ENCODE data around the gene QRSL1. TPM values are rescaled to one million over a fixed set of nuclear protein-coding genes. Genes with fewer than 3 reads are reported as not detected.

The QRSL1 gene
- total and polyA plus RNA-seq, 2 donors (not counting 3 experiments of a cell fraction or from before 2014, with no cell fraction given), result 4.3 to 11.3 TPM

- H3K27me3 ChIP-seq (ENCODE audit: control insufficient read depth in 2 of 2, insufficient read depth in 2 of 2, low read length in 2 of 2), result no peaks in the 10 kb centered on the region
- dilution Hi-C loops (cut with MboI; ENCODE audit: extremely low pct_ligation_motif_present, low sequenced_read_pairs), result no loop called here
- no peak overlapping the region for H3K27ac ChIP-seq (ENCODE audit: insufficient read depth, low read depth, low read length)
- no peaks in the 10 kb centered on the region for H3K36me3 ChIP-seq (ENCODE audit: control insufficient read depth in 2 of 2, extremely low read depth in 1 of 2, insufficient read depth in 2 of 2, low read length in 2 of 2)
- ChIA-PET CTCF (interaction anchor here (1.2 kb wide), 1 partner anchor 11 kb away, joined by 4 read pairs; no protein-coding TSS in a partner anchor), POLR2A (no interaction called here)
- no peak for FAIRE-seq
- DNase-seq (ENCODE audit: low read depth, low spot score), result no peak
- peaks cover 8% of the 10 kb centered on the region for H3K4me1 ChIP-seq (ENCODE audit: control insufficient read depth, extremely low read depth, insufficient read depth, low read length)
- no peak for TF ChIP-seq EZH2 (IDR thresholded peaks at IDR 0.05; ENCODE audit: borderline replicate concordance, low read depth, low read length, severe bottlenecking)
- no peak for TF ChIP-seq FOS (IDR thresholded peaks at IDR 0.05; ENCODE audit: borderline replicate concordance, insufficient read depth, low read length)
- no peak for TF ChIP-seq GATA2 (IDR thresholded peaks at IDR 0.05; ENCODE audit: insufficient read depth, insufficient read length, low read depth, low read length)
- no peak for TF ChIP-seq POLR2A (IDR thresholded peaks at IDR 0.05; ENCODE audit: low read depth, low read length)
- no peak for TF ChIP-seq POLR2AphosphoS5 (IDR thresholded peaks at IDR 0.05; ENCODE audit: insufficient read depth, low read depth, low read length)
- TF ChIP-seq MYC (IDR thresholded peaks at IDR 0.05; ENCODE audit: low read depth, low read length), result no peak
- TF ChIP-seq, protein P1, sequence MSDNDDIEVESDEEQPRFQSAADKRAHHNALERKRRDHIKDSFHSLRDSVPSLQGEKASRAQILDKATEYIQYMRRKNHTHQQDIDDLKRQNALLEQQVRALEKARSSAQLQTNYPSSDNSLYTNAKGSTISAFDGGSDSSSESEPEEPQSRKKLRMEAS (IDR thresholded peaks at IDR 0.05; ENCODE audit: insufficient read depth, insufficient read length), result no peak
- TF ChIP-seq, protein P2, sequence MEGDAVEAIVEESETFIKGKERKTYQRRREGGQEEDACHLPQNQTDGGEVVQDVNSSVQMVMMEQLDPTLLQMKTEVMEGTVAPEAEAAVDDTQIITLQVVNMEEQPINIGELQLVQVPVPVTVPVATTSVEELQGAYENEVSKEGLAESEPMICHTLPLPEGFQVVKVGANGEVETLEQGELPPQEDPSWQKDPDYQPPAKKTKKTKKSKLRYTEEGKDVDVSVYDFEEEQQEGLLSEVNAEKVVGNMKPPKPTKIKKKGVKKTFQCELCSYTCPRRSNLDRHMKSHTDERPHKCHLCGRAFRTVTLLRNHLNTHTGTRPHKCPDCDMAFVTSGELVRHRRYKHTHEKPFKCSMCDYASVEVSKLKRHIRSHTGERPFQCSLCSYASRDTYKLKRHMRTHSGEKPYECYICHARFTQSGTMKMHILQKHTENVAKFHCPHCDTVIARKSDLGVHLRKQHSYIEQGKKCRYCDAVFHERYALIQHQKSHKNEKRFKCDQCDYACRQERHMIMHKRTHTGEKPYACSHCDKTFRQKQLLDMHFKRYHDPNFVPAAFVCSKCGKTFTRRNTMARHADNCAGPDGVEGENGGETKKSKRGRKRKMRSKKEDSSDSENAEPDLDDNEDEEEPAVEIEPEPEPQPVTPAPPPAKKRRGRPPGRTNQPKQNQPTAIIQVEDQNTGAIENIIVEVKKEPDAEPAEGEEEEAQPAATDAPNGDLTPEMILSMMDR (IDR thresholded peaks at IDR 0.05; ENCODE audit: extremely low read depth in 1 of 2, insufficient read depth in 1 of 2, low read depth in 1 of 2, low read length in 2 of 2), result no peak
- TF ChIP-seq JUN (IDR thresholded peaks at IDR 0.05; ENCODE audit: borderline replicate concordance, insufficient read depth, insufficient read length, low read depth), result no peak
- H3K9ac ChIP-seq (replicated peaks; ENCODE audit: extremely low read depth, insufficient read depth, low read length), result no peak overlapping the region
- no peaks in the 10 kb centered on the region for H4K20me1 ChIP-seq (replicated peaks; ENCODE audit: control insufficient read depth, extremely low read depth, insufficient read depth, low read length)
- no peak overlapping the region for H3K4me2 ChIP-seq (ENCODE audit: insufficient read depth, low read length)
- intact Hi-C loops (cut with micrococcal nuclease), result no loop called here
- peaks cover 38% of the 10 kb centered on the region for H3K79me2 ChIP-seq (ENCODE audit: control insufficient read depth, insufficient read depth, low read length)
- no peaks in the 10 kb centered on the region for H3K9me3 ChIP-seq (replicated peaks; ENCODE audit: control insufficient read depth, insufficient read depth, low read length)
- BruUV-seq (replicated peaks), result no TSS peak
- H3K9me1 ChIP-seq (replicated peaks; ENCODE audit: control insufficient read depth, extremely low read depth, insufficient read depth, low read length), result no peaks in the 10 kb centered on the region
- no peak overlapping the region for H2AFZ ChIP-seq (ENCODE audit: low read depth, low read length)
- no peak overlapping the region for H3K4me3 ChIP-seq (replicated peaks in 1 of 3; ENCODE audit: insufficient read depth in 1 of 3, low read depth in 1 of 3, low read length in 3 of 3)
Measured at GRCh38 chr6:106634565-106634964, 5.2 kb downstream of the QRSL1 start.

Data from endothelial cell of umbilical vein (primary cell).